HG02870 (cell line): ENCODE data around the gene RNF175.

Source experiments
- ATAC-seq: cut with Tn5 transposase; IDR thresholded peaks from one replicate; pipeline ENCODE4 v1.9.1; 2021; ENCODE audit warnings: mild to moderate bottlenecking, moderate library complexity; ENCODE audit not compliant: unreplicated experiment

RNF175 gene

DNA sequence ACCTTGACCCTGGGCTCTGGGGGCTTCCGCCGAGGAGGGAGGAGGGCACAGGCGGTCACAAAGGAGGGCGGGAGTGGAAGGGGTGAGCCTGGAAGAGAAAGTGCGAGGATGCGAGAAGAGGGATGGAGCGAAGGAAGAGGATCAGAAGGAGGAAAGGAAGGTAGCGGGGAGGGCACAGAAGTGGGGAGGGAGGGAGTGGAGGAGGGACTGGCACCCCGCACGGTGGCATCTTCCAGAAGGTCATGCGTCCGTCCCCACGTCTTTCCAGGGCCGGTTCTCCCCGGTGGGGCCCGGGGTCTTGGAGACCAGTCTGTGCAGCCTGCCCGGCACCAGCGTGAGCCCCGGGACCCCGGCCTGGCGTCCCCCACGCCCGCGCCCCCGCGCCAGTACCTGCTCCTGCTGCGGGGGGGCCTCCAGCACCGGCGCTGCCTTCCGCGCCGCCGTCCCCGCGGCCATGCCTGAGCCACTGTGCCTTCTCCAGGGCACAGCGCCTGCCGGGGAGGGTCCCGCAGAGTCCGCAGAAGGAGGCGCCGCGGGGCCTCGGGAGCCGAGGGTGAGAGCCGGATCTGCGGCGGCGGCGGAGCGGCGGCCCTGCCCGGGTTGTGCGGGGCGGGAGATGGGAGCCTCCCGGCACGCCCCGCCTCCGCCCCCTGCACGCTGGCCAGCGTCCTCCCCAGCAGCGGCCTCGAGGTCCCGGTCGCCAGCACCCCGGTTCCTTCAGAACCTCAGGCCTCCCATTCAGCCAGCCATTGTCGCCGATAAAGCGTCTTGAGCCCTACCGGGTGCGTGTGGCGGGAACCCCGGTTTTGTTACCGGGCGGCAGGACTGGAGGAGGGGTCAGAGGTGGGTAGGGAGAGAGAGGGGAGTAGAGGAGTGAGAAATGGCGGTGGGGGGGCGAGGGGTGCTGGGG lies at the start of gene RNF175:
TSS of gene RNF175 (minus strand) at position 618 of the 910 bp plus-strand sequence. CDS start at position 456, 162 bp downstream.
- no peak for ATAC-seq

DNA sequence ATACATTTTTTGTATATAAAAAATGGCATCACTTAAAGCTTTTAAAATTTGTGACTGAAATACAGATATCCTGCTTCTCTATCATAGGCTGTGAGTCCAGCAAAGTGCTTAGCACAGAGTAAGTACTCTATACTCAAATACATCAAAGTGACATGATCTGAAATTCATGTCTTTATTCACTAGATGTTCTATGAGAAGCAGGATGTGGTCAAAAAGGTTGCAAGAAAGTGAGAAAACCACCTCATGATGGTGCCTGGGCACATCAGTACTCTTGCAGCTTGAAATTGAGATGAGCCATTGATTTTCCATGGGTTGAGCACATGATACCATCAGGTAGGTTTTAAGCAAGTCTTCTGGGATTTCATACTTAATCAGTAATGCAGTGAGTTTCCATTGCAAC lies 49.5 kb upstream of the RNF175 start:
- ATAC-seq: no peak

GRCh38 chr4:153808175-153808574 lies 48.4 kb upstream of the RNF175 start:
- ATAC-seq: no peak

DNA sequence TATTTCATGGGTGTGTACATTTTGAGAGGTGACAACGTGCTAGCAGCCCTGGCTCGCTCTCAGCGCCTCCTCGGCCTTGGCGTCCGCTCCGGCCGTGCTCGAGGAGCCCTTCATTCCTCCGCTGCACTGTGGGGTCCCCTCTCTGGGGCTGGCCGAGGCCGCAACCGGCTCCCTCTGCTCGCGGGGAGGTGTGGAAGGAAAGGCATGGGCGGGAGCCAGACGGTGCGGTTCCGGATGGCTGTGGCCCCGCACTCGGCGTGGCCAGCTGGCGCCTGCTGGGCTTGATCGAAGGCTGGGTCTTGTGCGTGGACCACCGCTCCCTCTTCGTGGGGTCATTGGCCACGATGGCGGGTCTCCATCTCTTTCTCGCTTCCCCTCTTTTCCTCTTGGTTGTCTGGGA lies 46.2 kb upstream of the RNF175 start:
- no peak for ATAC-seq

DNA sequence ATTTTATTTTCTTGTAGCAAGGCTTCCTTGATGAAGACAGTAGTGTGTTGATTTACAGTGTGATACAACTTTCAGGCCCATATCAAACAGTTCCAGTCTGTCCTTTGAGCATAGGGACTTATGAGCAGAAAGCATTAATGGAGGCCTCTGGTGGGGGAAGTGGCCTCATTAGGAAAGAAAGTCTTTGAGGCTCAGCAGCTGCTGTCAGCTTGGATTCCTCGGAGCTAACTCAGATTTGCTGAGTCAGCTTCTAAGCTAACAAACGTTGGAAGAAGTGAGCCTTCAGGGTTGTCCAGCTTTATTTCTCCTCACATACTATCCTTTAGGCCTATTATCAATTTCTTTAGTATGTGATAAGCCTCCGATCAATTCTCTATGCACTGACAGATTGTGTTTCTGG lies 44.9 kb upstream of the RNF175 start:
- no peak for ATAC-seq

- ATAC-seq: no peak
Observed at GRCh38 chr4:153799694-153800074, 39.9 kb upstream of the RNF175 start.

DNA sequence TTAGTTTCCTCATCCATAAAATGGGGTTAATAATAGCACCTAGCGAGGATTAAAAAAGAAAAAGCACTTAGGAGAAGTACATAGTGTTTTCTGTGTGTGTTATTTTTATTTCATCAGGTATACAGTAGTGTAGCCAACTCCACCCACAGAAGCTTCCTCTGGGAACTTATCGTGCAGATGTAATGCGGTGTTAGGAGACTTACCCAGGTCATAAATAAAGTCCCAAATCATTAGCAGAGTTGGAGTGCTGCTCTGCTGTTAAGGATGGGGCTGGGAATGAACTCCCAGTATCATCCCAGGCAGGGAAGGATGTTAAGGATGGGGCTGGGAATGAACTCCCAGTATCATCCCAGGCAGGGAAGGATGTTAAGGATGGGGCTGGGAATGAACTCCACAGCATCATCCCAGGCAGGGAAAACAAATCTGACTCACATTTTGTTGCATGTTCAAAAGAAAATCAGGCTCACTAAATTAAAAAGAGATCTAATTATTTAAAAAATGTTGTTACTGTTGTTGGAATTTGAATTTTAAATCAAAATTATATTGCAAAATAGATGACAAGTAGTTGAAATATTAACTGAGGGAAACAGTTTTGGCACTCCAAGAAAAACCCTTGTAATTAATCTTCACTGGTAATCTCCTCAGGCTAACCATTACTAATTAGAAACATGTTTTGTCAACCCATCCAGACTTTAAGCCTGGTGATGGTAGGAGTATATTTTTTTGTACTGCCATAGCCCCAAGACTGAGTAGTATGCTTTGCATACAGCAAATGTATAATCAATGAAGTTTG lies 39.3 kb upstream of the RNF175 start:
- ATAC-seq: no peak

GRCh38 chr4:153798420-153798819 lies 38.6 kb upstream of the RNF175 start:
- ATAC-seq: no peak

GRCh38 chr4:153794006-153794405 lies 34.2 kb upstream of the RNF175 start:
- no peak for ATAC-seq

DNA sequence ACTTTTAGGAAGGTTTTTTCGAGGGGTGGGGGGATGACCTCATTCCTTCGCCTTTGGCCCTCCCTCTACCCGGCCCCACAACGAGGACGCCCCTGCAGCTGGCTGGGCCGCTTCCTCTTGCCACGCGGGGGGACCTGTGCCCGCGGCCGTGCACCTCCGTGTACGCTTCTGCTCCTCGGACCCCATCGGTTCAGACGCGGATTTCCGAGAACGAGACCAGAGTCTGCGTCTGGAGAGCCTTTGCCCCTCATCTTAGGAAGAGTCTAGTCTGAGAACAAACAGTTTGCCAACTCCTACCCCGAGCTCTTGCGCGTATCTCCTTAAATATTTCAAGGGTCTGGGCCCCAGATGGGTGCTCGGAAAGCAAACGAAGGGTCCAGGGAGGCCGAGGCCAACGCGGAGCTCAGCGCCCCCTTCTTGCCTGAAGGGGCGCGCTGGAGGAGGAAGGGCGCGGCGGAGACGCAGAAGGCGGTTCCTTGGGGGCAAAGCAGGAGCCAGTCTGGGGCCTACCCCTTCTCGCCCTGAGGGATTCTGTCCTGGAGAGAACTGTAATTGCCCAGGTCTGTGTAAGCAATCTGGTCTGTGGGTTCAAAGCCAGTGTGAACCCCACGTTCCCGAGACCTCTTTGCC lies 32.9 kb upstream of the RNF175 start:
- ATAC-seq: no peak

DNA sequence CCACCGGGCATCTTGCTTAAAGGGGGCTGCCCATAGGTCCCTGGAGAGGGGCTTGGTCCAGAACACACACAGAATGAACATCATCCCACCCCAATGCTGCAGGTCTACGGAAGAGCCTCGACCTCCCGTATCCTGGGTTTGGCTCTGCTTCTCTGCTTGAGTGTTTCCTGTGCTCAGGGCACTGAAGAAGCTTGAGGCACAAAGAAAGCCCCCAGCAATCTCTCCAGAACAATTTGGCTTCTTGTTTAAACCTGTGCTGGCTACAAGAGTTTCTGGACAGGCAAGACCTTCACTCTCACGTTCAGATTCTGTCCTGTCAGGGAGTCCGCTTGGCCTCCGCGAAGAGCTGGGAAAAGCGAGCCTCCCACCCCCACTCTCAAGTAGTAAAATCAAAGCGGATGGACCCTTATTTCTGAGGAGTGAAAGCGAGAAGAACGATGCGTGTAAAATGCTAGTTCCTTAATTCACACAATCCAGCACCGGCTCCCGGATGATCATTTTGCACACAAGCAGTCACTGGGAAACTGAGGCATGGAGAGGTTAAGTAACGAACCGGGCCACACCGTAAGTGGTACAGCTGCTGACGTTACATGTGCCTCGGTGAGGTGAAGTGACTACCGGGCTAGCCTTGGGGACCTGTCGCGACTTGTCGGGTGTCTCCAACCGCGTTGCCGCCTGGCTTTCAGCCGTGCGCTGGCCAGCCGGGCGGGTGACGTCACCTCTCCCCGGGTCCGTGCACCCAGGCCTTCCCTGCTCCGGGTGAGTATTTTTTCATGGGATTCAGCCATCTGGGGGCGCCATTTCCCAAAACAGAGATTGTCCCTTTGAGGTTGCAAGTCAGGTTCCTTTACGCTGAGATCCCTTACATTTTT lies 32.2 kb upstream of the RNF175 start:
- no peak for ATAC-seq

DNA sequence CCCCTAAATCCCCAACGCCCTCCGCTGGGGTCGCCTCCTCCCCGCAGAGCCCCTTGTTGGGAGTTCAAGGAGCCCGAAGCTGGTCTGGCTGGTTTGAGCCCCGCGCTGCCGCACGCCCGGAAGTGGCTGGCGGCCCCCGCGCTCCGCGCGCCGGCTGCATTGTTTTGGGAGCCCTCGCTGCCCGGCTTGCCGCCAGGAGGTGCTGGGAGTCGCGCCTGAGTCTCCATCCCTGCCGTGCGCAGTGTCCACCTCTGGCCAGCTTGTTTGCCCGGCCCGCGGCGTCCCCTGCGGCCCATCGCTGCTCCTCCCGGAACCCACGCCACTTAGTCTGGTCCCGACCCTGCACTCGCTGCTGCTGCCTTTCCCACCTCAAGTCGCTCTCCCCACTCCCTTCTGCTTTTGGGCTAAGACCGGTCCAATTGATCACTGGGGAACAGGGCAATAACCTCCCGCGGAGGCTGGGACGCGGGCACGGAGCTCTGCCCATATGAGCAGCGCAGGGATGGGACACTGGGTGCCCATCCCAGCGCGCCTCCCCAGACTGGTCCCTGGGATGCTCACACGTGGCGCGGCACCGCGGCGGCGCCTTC lies 31.2 kb upstream of the RNF175 start:
- ATAC-seq: no peak

DNA sequence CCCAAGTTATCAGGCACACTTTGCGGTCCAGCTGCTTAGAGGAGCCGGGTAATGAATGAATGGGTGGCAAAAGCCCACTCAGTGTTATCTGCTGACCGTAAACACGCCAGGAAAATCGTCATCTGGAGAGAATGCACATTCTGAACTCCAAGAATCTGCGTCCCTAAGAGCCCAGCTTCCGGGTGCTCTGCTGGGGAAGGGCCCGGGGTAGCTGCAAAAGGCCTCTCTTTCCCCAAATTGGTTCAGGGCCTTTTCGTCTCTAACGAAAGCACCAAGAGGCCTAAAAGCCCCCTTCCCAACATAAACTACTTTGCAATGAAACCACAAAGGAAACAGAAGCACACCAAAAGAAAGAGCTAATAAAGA lies 30.7 kb upstream of the RNF175 start:
- no peak for ATAC-seq

DNA sequence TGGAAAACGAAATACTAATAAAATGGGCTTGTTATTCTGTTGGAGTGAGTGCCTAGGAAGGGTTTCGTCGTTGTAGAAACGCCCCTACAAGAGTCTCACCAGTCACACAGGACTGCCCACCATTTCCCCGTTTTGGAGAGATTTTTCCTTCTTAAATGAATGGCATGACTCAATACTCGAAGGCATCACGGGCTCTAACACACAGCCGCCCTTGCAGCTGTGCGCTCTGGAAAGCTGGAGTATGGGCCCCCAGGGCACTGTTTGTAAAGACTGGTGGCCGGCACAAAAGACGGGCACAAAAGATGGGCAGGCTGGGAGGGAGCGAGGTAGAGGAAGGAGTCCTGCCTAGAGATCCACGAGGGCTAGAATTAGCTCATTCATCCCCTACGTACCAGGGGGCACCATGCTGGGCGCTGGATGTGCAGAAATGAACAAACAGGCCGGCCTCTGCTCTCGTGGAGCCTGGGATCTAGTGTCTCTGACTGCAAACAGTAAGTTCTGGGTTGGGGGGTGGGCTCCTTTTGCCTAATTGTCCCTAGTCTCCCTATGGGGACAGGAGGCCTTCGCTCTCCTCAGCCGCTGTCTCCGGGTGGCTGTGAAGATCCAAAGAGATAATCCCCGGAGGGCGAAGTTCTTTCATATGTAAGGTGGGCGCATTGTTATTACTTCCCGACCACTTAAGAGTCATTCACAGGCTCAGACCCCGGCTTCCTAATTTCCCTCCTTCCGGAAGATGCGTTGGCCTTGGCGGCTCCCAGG lies 30.1 kb upstream of the RNF175 start:
- ATAC-seq: no peak

GRCh38 chr4:153788413-153789276 lies 28.8 kb upstream of the RNF175 start, which contains the start of gene SFRP2:
SFRP2 (minus strand) TSS chr4:153789083; CDS start chr4:153788835, 248 bp downstream.
- no peak for ATAC-seq

DNA sequence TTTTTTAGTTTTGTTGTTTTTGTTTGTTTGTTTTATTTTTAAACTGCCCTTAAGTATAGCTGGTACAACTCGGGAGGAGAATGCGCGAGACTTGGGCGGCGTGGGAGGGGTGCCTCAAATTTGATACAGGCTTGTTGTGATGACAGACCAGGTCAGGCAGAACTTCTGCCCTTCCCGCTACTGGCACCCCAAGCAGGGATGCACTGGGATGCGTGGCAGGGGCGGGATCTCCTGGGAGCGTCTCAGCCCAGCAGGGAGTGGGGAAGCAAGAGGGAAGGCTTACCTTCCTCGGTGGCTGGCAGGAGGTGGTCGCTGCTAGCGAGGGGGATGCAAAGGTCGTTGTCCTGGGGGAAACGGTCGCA lies 28.2 kb upstream of the RNF175 start:
- ATAC-seq: no peak

GRCh38 chr4:153787575-153787974 lies 27.8 kb upstream of the RNF175 start:
- ATAC-seq: no peak

DNA sequence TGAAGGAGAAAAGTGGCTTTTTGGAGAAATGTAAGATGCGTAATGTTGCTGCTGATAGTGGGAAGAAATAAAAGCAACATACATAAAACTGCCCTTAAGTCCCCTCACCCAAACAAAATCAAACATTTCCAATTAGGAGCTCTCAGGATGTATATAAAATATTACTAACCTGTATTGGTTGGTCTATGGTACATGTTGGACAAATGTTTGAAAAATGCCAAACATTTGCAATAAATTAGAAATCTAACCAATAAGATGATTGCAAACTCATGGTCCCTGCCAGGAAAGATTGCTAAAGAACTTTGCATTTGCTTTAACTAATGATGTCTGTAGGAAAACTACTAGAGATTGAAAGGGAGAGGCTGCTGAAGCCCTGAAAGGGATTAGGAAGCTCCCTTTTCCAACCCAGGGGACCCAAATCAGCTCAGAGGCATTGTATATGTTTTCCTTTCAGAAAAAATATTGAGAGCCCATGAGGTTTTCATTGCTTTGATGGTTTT lies 27.3 kb upstream of the RNF175 start:
- ATAC-seq: no peak
